HepG2 (cell line): Measurements from ENCODE around the gene ART1. TPM values are rescaled to one million over a fixed set of nuclear protein-coding genes. Genes with fewer than 3 reads are reported as not detected.

Experiments
- ATAC-seq: fragments of 200-7000 bp; cut with Tn5 transposase; 3 replicates; pipeline ENCODE4 v1.9.1; 2020; ENCODE audit warnings: mild to moderate bottlenecking, moderate library complexity
- BruUV-seq: library from RNA; stranded (reverse); fragments of 400-500 nt; replicated peaks from 2 replicates; lab custom pipeline; 2021; lab: Mats Ljungman, UMichigan
- CTCF ChIA-PET: fragments of 300-600 bp; formaldehyde crosslinking; extraction: SDS; loops from one replicate; lab custom pipeline; 2021; ENCODE audit warnings: low total read pairs, inconsistent platforms, low intra/inter-chr PET ratio; lab: Yijun Ruan, JAX
- POLR2A ChIA-PET: fragments of 350-600 bp; sonication (Branson Sonifier 250); formaldehyde crosslinking; loops from one replicate; lab custom pipeline; 2020; ENCODE audit warnings: antibody characterized with exemption, inconsistent platforms; lab: Yijun Ruan, JAX
- DNase-seq: peaks from one replicate; pipeline ENCODE4 v3.0.0-alpha.2; 2015; ENCODE audit warnings: low spot score
- FAIRE-seq: peaks from 3 replicates; lab custom pipeline; 2011; peaks lifted over from hg19 to GRCh38; lab: Jason Lieb, UNC
- H2AFZ ChIP-seq: one replicate; pipeline ENCODE4 v1.6.1; 2011; ENCODE audit warnings: low read length, inconsistent platforms
- H3K27ac ChIP-seq: fragments of 300-600 bp; 3 replicates; pipeline ENCODE4 v1.8.0; 2011; ENCODE audit warnings: mixed run types, mild to moderate bottlenecking, mixed read lengths, low read length, inconsistent platforms; ENCODE audit not compliant: insufficient read depth; ENCODE audit errors: extremely low read length
- H3K27me3 ChIP-seq, 2 experiments: fragments of 200-600 bp in 1 of 2; 2 replicates in 1 of 2; 3 replicates in 1 of 2; pipeline versions ENCODE4 v1.6.0 to v1.8.0; 2011; ENCODE audit warnings: low read length in 2 of 2, mild to moderate bottlenecking in 2 of 2, moderate library complexity in 2 of 2, inconsistent platforms in 1 of 2; ENCODE audit not compliant: insufficient read depth in 2 of 2, control insufficient read depth in 1 of 2
- H3K36me3 ChIP-seq, 2 experiments: fragments of 200-600 bp in 1 of 2; replicated peaks in 1 of 2; 2 replicates in 1 of 2; 3 replicates in 1 of 2; pipeline versions ENCODE4 v1.5.1 to v1.8.0; 2011; ENCODE audit warnings: low read length in 2 of 2, inconsistent platforms in 1 of 2; ENCODE audit not compliant: insufficient read depth in 2 of 2, control insufficient read depth in 1 of 2
- H3K4me1 ChIP-seq: 2 replicates; pipeline ENCODE4 v1.5.1; 2012; ENCODE audit warnings: low read length, inconsistent platforms; ENCODE audit not compliant: insufficient read depth
- H3K4me2 ChIP-seq: 2 replicates; pipeline ENCODE4 v1.6.0; 2011; ENCODE audit warnings: low read depth, low read length, inconsistent platforms
- H3K4me3 ChIP-seq, 3 experiments: fragments of 200-600 bp in 1 of 3; sonication (generic), shearing (Covaris generic) in 1 of 3; replicated peaks in 1 of 3; 2 replicates each; pipeline ENCODE4 v1.5.1; 2011 to 2016; ENCODE audit warnings: low read length in 3 of 3, inconsistent platforms in 2 of 3, low read depth in 2 of 3, mild to moderate bottlenecking in 2 of 3, control low read depth in 1 of 3, mixed read lengths in 1 of 3; ENCODE audit not compliant: insufficient read depth in 1 of 3
- H3K79me2 ChIP-seq: one replicate; pipeline ENCODE4 v1.6.1; 2011; ENCODE audit warnings: low read length, inconsistent platforms; ENCODE audit not compliant: insufficient read depth
- H3K9ac ChIP-seq: 2 replicates; pipeline ENCODE4 v1.6.0; 2011; ENCODE audit warnings: mild to moderate bottlenecking, low read depth, low read length, inconsistent platforms; ENCODE audit not compliant: insufficient read depth
- H3K9me3 ChIP-seq: 2 replicates; pipeline ENCODE4 v1.5.1; 2012; ENCODE audit warnings: mild to moderate bottlenecking, low read length
- H4K20me1 ChIP-seq: 2 replicates; pipeline ENCODE4 v1.6.0; 2011; ENCODE audit warnings: inconsistent platforms, mild to moderate bottlenecking, low read length, moderate library complexity; ENCODE audit not compliant: insufficient read depth
- CREBL2 ChIP-seq: sonication (generic); formaldehyde crosslinking; IDR thresholded peaks from 2 replicates; pipeline ENCODE4 v1.8.1; 2023; ENCODE audit warnings: missing genetic modification reagents, mild to moderate bottlenecking, borderline replicate concordance
- HMG20B ChIP-seq: conservative IDR thresholded peaks from 2 replicates; pipeline ENCODE4 v1.6.1; 2016; ENCODE audit warnings: missing genetic modification reagents, missing compliant biosample characterization
- ZFP1 ChIP-seq: IDR thresholded peaks from 2 replicates; pipeline ENCODE4 v1.6.1; 2016
- ZNF331 ChIP-seq: sonication (generic); formaldehyde crosslinking; IDR thresholded peaks from 2 replicates; pipeline ENCODE4 v1.4.0; 2020; ENCODE audit warnings: missing genetic modification reagents
- ZNF850 ChIP-seq: sonication (generic); formaldehyde crosslinking; conservative IDR thresholded peaks from 2 replicates; pipeline ENCODE4 v1.9.0; 2021; ENCODE audit warnings: mild to moderate bottlenecking, missing genetic modification reagents
- WGBS: methylation state at CpG from one replicate; pipeline ENCODE4 v1.1.6; 2017; ENCODE audit warnings: low lambda C conversion rate; 5-methylcytosine and 5-hydroxymethylcytosine counted together
- in situ Hi-C: cut with HindIII; loops from 2 replicates; pipeline ENCODE4 v1.10.0; 2017; ENCODE audit warnings: low pct_unique_long_range_greater_than_20kb; ENCODE audit not compliant: extremely low pct_ligation_motif_present
- intact Hi-C: fragments of 100-400 bp; cut with micrococcal nuclease; formaldehyde crosslinking; loops from one replicate; pipeline ENCODE4 v1.10.0; 2022; ENCODE audit not compliant: unreplicated experiment
- polyA plus RNA-seq, 8 experiments: library from polyadenylated mRNA; depleted of rRNA in 3 of 8; stranded (reverse) in 7 of 8; unstranded in 1 of 8; fragments of >200 nt; fragmentation: Illumina TruSeq in 4 of 8; extraction: Trizol in 4 of 8; gene quantifications; 2 replicates each; pipeline versions ENCODE4 v1.2.1 to v1.2.3, GENCODE V29; 2011 to 2016; ENCODE audit warnings: low read depth in 4 of 8, missing spikeins in 1 of 8, mixed read lengths in 1 of 8; ENCODE audit not compliant: insufficient read depth in 1 of 8
- total RNA-seq, 5 experiments: library from RNA; depleted of rRNA; stranded (reverse); fragments of >200 nt; fragmentation: Illumina TruSeq; extraction: Trizol; gene quantifications; 2 replicates each; pipeline ENCODE4 v1.2.3, GENCODE V29; 2016; ENCODE audit warnings: low read depth in 1 of 5
- TF ChIP-seq, protein P1 (sequence below): sonication (generic); formaldehyde crosslinking; IDR thresholded peaks from 2 replicates; pipeline ENCODE4 v1.4.0; 2020; ENCODE audit warnings: missing genetic modification reagents, borderline replicate concordance
- TF ChIP-seq, protein P2 (sequence below), 2 experiments: sonication (generic) in 1 of 2; formaldehyde crosslinking in 1 of 2; IDR thresholded peaks; 2 replicates each; pipeline versions ENCODE4 v1.4.0 to v1.6.1; 2016 to 2020; ENCODE audit warnings: borderline replicate concordance in 1 of 2, low read depth in 1 of 2, mild to moderate bottlenecking in 1 of 2, missing genetic modification reagents in 1 of 2

ART1 gene
- total and polyA plus RNA-seq, 2 of the 13 experiments (the other 11 are each of a cell fraction or from before 2014, with no cell fraction given): not detected

DNA sequence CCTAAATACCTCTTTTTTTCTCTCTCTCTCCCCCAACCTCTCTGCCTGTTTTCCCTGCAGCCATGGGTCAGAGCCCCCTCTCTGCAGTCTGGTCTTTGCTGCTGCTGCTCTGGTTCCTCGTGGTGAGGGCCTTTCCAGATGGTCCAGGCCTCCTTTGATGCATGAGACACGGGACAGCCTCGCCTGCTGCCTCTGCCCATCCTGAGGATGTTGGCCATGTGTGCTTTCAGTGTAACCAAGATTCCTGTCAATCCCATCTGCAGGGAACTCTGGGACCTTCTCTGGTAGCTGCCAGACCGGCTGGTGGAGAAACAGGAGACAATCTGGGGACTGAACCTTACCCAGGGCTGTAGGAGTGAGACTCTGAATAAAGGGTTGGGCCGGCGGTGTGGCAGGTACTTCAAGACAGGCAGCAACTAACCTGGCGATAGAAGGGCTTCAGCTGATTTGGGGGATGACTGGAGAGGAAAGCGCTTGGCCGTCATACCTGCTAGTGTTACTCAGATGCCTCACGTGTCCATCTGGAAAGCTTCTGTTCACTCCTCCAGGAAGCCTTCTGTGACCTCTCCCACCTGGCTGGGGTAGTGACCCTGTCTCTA is 19.2 kb downstream of the ART1 start:
- Histone ChIP-seq H3K79me2 (no peaks in the 10 kb centered on the region), H3K9ac (no peak overlapping the region), H4K20me1 (no peaks in the 10 kb centered on the region), H3K4me3 (no peak overlapping the region), H3K36me3 (no peaks in the 10 kb centered on the region; a peak in 1 of 5 replicates), H3K9me3 (no peaks in the 10 kb centered on the region), H3K4me2 (no peak overlapping the region), H3K27ac (no peak overlapping the region), H3K27me3 (peaks cover 3 to 22% of the 10 kb centered on the region in 2 experiments; a peak in 2 of 5 replicates), H3K4me1 (no peaks in the 10 kb centered on the region), H2AFZ (no peak overlapping the region)
- intact Hi-C loops: no loop called here
- FAIRE-seq (no peak), ATAC-seq (no peak), DNase-seq (no peak)
- no TSS peak for BruUV-seq
- in situ Hi-C loops: no loop called here
- WGBS: 57% methylated on average over 9 of the region's 10 CpGs
- ChIA-PET POLR2A (no interaction called here), CTCF (no interaction called here)
- TF ChIP-seq ZNF850 (CRISPR knock-in tag) (no peak), CREBL2 (CRISPR knock-in tag) (no peak), HMG20B (CRISPR knock-in tag) (no peak), ZNF331 (CRISPR knock-in tag) (no peak), ZFP1 (no peak)
- TF ChIP-seq, protein P1, sequence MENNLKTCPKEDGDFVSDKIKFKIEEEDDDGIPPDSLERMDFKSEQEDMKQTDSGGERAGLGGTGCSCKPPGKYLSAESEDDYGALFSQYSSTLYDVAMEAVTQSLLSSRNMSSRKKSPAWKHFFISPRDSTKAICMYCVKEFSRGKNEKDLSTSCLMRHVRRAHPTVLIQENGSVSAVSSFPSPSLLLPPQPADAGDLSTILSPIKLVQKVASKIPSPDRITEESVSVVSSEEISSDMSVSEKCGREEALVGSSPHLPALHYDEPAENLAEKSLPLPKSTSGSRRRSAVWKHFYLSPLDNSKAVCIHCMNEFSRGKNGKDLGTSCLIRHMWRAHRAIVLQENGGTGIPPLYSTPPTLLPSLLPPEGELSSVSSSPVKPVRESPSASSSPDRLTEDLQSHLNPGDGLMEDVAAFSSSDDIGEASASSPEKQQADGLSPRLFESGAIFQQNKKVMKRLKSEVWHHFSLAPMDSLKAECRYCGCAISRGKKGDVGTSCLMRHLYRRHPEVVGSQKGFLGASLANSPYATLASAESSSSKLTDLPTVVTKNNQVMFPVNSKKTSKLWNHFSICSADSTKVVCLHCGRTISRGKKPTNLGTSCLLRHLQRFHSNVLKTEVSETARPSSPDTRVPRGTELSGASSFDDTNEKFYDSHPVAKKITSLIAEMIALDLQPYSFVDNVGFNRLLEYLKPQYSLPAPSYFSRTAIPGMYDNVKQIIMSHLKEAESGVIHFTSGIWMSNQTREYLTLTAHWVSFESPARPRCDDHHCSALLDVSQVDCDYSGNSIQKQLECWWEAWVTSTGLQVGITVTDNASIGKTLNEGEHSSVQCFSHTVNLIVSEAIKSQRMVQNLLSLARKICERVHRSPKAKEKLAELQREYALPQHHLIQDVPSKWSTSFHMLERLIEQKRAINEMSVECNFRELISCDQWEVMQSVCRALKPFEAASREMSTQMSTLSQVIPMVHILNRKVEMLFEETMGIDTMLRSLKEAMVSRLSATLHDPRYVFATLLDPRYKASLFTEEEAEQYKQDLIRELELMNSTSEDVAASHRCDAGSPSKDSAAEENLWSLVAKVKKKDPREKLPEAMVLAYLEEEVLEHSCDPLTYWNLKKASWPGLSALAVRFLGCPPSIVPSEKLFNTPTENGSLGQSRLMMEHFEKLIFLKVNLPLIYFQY (CRISPR knock-in tag): no peak
- TF ChIP-seq, protein P2, sequence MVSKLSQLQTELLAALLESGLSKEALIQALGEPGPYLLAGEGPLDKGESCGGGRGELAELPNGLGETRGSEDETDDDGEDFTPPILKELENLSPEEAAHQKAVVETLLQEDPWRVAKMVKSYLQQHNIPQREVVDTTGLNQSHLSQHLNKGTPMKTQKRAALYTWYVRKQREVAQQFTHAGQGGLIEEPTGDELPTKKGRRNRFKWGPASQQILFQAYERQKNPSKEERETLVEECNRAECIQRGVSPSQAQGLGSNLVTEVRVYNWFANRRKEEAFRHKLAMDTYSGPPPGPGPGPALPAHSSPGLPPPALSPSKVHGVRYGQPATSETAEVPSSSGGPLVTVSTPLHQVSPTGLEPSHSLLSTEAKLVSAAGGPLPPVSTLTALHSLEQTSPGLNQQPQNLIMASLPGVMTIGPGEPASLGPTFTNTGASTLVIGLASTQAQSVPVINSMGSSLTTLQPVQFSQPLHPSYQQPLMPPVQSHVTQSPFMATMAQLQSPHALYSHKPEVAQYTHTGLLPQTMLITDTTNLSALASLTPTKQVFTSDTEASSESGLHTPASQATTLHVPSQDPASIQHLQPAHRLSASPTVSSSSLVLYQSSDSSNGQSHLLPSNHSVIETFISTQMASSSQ (IDR thresholded peaks at IDR 0.05; ENCODE audit: low read depth): no peak
- TF ChIP-seq, protein P2 (CRISPR knock-in tag; IDR thresholded peaks at IDR 0.05; ENCODE audit: borderline replicate concordance): no peak
